GDM1 (cell line): ENCODE data around the gene NDUFV2.
"Not testable (repeated sequence)": the region's sequence is repeated elsewhere in the genome, so short reads cannot be mapped to it uniquely, and the experiment has no call there.

ENCODE experiments used
- DNase-seq: peaks from one replicate; lab custom pipeline; 2025; lab: John Stamatoyannopoulos, UW

The NDUFV2 gene

GRCh38 chr18:9102508-9103375, at the start of gene NDUFV2:
NDUFV2 (plus strand) TSS chr18:9102699; CDS start chr18:9102744, 45 bp downstream.
- DNase-seq: peak; percentile 95

- no peak for DNase-seq
These were observed 48.7 kb upstream of the NDUFV2 start for GRCh38 chr18:9053814-9054213.

GRCh38 chr18:9055185-9055584, 47.3 kb upstream of the NDUFV2 start:
- no peak for DNase-seq

DNA sequence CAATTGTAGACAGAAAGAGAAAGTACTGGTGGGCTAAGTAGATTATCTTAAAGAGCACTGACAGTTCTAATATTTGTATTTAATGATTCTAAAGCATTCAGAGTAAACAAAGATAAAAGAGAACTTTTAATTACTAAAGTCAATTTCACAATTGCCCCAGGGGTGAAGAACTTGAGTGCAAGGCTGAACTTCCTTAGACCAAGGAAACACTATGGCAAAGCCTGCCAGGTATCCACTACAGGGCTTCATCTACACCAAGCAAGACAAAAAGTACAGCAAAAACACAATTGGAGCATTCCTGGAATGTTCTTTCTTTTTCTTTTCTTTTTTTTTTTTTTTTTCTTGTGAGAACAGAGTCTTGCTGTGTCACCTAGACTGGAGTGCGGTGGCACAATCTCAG, 46.9 kb upstream of the NDUFV2 start:
- DNase-seq: no peak

- DNase-seq: no peak
These were observed 44.9 kb upstream of the NDUFV2 start for GRCh38 chr18:9057646-9058045.

DNA sequence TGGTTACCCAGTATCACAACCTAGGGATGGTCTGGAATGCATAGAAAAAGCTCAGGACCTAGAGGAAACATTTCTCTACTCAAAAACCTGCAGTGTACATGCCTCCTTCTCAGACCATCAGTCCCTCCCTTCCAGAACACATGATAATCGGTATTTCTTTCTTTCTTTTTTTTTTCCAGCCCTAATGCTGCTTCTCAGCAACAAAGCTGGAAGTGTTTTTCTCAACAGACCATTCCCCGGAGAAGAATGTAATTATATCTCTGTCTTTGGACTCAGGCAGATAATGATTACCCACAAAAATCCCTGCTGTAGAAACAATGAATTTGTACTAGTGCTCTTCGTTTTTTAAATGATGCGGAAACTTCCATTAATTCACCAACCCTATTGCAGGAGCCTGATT, 44.1 kb upstream of the NDUFV2 start:
- DNase-seq: no peak

DNA sequence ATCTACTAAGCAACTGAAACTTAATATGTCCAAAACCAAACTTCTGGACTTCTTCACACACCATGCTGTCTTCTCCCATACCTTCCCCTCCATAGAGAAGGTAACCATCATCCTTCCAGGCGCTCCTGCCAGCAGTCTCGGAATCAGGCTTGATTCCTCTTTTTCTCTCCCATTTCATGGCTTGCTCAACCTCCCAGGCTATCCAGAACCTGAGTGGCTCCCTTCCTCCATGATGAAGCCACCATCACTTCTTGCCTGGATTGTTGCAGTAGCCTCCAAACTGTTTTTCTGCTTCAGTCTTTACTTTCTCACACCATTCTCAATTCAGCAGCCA, 40.1 kb upstream of the NDUFV2 start:
- no peak for DNase-seq

DNA sequence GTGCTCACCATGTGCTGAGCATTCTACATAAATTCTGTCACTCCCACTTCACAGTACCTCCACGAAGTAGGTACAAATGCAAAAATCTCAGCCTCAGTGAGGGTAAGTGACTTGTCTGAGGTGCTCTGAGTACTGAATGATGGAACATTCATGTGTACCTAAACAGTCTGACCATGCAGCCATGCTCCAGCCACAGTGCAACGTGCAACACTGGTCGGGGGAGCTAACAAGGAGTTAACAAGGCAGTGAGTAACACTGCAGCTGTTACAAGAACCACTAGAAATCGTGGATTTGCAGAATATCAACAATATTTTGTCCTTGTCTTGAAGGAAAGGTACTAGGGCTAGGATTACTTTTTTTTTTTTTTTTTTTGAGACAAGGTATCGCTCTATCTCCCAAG, 36.6 kb upstream of the NDUFV2 start:
- DNase-seq: no peak

DNA sequence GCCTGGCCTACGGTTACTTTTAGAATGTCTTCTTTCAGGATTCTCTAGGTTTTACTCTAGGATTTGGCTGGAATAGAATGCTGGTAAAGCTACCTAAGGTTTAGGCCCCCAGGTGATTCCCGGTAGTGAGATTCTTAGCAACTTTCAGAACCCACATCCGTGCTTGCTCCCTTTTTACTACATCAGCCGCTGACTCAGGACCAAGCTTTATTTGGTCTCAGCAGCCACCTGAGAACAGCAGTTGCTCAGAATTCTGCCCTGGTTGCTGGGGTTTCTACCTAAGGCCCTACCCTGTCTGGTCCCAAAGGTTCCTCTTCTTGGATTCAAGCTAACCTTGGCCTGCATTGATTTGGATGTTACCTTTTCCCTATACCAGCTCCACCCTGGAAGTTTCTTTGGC, 36.1 kb upstream of the NDUFV2 start:
- no peak for DNase-seq

DNA sequence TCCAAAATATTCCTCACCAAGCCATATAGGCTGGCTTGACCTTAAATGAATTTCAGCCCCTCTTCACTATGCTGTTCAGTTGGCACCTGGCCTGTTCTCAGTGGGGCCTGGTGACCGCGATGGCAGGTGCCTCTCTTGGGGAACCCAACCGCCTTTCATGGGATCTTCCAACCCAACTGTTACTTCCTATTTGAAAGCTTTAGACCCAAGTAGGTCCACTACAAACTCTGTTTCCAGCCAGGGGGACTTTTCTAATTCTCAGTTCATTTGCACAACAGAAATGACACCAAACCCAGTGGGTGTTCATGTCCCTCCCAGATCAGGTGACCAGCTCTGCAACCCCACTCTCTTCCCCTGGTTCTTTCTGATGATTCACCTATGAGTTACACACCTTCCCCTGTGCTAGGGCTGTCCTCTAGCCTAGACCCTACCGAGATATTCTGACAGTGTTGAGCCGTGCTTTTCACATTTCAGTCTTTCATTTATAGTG, 35.6 kb upstream of the NDUFV2 start:
- DNase-seq: no peak

DNA sequence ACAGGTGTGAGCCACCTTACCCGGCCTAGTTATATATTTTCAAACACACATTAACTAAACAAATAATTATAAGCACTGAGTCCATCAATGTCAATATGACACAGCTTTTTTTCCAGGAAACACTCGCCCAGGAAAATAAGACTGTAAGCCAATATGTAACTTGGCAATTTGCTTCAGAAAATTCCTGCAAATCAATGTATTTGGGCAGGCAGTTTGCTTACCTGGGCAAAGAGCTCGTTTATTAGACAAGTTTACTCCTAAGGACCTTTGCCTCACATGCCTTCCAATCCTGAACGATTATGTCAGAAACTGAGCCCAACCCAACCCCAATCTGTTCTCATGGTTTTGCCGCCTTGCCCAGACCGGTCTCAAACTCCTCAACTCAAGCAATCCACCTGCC, 34.7 kb upstream of the NDUFV2 start:
- DNase-seq: no peak

DNA sequence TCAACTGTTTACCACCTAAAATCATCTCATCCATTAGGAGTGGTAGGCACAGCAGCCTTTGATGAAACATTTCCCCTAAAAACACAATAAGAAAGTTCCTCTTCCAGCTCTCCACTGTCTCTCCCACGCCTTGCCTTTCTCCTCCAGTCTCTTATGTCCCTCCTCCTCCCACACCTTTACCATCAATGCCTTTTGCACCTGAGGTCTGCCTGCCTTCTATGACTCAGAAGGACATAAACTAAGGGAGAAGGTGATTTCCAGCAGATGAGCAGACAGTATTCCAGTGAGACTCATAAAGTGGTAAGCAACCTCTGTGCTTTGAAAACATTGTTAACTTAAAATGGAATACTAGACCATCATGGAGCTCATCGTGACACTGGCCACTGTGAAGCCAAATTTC, 34.2 kb upstream of the NDUFV2 start:
- no peak for DNase-seq

- no peak for DNase-seq
These were observed 32.9 kb upstream of the NDUFV2 start for GRCh38 chr18:9069601-9070000.

GRCh38 chr18:9070212-9070611, 32.3 kb upstream of the NDUFV2 start:
- no peak for DNase-seq

GRCh38 chr18:9079818-9080528, 22.5 kb upstream of the NDUFV2 start:
- DNase-seq: no peak

- DNase-seq: no peak
These were observed 20.6 kb upstream of the NDUFV2 start for GRCh38 chr18:9081940-9082339.

- no peak for DNase-seq
These were observed 19.6 kb upstream of the NDUFV2 start for GRCh38 chr18:9082711-9083510.

DNA sequence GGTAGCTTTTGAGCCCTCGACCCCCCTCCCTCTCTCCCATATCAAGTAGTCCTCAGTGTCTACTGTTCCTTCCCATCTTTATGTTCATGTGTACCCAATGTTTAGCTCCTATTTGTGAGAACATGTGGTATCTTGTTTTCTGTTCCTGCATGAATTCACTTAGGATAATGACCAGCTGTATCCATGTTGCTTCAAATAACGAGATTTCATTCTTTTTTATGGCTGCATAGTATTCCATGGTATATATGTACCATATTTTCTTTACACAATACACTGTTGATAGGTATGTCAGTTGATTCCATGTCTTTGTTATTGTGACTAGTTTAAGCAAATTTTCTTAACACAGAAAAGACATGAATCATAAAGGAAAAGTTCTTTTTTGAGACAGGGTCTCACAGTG, 16.5 kb upstream of the NDUFV2 start:
- DNase-seq: no peak

- no peak for DNase-seq
These were observed 15.9 kb upstream of the NDUFV2 start for GRCh38 chr18:9086624-9087023.

DNA sequence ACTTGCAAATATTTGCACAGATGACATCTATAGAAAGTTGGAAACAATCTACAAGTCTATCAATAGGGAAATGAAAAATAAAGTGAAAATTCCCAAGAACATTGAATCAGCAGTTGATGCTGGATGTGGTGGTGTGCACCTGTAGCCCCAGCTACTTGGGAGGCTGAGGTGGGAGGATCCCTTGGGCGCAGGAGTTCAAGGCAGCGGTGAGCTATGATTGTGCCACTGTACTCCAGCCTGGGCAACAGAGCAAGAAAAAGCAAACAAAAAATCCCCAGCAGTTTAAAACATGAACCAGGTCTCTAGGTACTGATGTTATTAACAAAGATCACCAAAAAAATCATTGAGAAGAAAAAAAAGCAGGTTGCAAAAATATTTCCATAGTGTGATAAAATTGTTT, 15.4 kb upstream of the NDUFV2 start:
- no peak for DNase-seq

DNA sequence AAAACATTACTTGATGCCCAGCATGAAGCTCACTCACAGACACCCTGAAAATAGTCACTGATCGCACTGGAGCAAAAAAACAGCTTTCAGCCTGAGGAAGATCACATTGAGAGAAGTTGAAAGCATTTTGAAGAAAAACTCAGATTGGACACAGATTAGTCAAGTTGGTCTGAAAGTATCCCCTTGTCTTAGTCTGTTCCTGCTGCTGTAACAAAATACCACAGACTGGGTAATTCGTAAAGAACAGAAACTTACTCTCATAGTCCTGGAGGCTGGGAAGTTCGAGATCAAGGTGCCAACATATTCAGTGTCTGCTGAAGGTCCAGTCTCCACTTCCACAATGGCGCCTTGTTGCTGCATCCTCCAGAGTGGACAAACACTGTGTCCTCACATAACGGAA, 14.2 kb upstream of the NDUFV2 start:
- no peak for DNase-seq

DNA sequence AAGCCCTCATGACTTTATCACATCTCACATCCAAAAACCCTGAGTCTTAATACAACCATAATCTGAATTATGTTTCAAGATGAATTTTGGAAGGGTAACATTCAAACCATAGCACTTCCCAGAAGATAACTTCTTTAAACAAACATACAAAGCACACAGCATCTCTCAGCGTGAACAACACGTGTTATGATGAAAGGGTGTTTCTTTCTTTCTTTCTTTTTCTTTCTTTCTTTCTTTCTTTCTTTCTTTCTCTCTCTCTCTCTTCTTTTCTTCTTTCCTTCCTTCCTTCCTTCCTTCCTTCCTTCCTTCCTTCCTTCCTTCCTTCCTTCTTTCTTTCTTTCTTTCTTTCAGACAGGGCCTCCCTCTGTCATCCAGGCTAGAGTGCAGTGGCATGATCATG, 13.8 kb upstream of the NDUFV2 start:
- not testable (repeated sequence) for DNase-seq

GRCh38 chr18:9090578-9090977, 11.9 kb upstream of the NDUFV2 start:
- DNase-seq: no peak
